HG03432 (cell line): ENCODE results near the gene OSER1.

ENCODE experiments used
- ATAC-seq: cut with Tn5 transposase; IDR thresholded peaks from one replicate; pipeline ENCODE4 v1.9.1; 2021; ENCODE audit warnings: mild to moderate bottlenecking, moderate library complexity; ENCODE audit not compliant: unreplicated experiment

Gene OSER1

GRCh38 chr20:44180814-44181213 lies 29.8 kb downstream of the OSER1 start:
- ATAC-seq = no peak

GRCh38 chr20:44176833-44177534 lies 33.6 kb downstream of the OSER1 start:
- no peak for ATAC-seq

GRCh38 chr20:44174996-44175765 lies 35.4 kb downstream of the OSER1 start:
- ATAC-seq = no peak

GRCh38 chr20:44173846-44174245 lies 36.7 kb downstream of the OSER1 start:
- no peak for ATAC-seq

- no peak for ATAC-seq
Measured at GRCh38 chr20:44173116-44173515, 37.5 kb downstream of the OSER1 start.

GRCh38 chr20:44172572-44172950 lies 38.0 kb downstream of the OSER1 start:
- ATAC-seq = no peak

- ATAC-seq = no peak
Measured at GRCh38 chr20:44171775-44172571, 38.6 kb downstream of the OSER1 start.

- ATAC-seq = no peak
Measured at GRCh38 chr20:44170816-44171410, 39.7 kb downstream of the OSER1 start.

GRCh38 chr20:44167736-44168135 lies 42.8 kb downstream of the OSER1 start:
- no peak for ATAC-seq

- ATAC-seq = no peak
Measured at GRCh38 chr20:44166477-44166876, 44.1 kb downstream of the OSER1 start.

GRCh38 chr20:44166008-44166407 lies 44.6 kb downstream of the OSER1 start:
- no peak for ATAC-seq

GRCh38 chr20:44160133-44160532 lies 50.4 kb downstream of the OSER1 start:
- ATAC-seq = no peak

- no peak for ATAC-seq
Measured at GRCh38 chr20:44159711-44160110, 50.9 kb downstream of the OSER1 start.

GRCh38 chr20:44159125-44159524 lies 51.4 kb downstream of the OSER1 start:
- no peak for ATAC-seq

- ATAC-seq = no peak
Measured at GRCh38 chr20:44157061-44157460, 53.5 kb downstream of the OSER1 start.

GRCh38 chr20:44154521-44155001 lies 56.0 kb downstream of the OSER1 start:
- no peak for ATAC-seq

GRCh38 chr20:44153636-44154043 lies 56.9 kb downstream of the OSER1 start:
- no peak for ATAC-seq

GRCh38 chr20:44151621-44152416 lies 58.8 kb downstream of the OSER1 start:
- ATAC-seq = no peak

GRCh38 chr20:44146272-44146671 lies 64.3 kb downstream of the OSER1 start:
- ATAC-seq = no peak
